ENCODE measurements around the gene TRMT44. TPM values are rescaled to one million over a fixed set of nuclear protein-coding genes. Genes with fewer than 3 reads are reported as not detected.

The TRMT44 gene
- total and polyA plus RNA-seq, 2 donors (not counting 1 experiment from before 2014, with no cell fraction given), result 13.3 to 37.4 TPM

DNA sequence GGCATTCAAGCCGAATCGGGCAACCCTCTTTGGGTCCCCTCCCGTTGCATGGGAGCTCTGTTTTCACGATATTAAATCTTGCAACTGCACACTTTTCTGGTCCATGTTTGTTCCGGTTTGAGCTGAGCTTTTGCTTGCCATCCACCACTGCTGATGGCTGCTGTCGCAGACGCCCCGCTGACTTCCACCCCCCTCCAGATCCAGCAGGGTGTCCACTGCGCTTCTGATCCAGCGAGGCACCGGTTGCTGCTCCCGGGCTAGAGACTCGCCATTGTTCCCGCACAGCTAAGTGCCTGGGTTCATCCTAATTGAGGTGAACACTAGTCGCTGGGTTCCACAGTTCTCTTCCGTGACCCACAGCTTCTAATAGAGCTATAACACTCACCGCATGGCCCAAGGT, 13.3 kb upstream of the TRMT44 start:
- no peak for TF ChIP-seq EZH2 (IDR thresholded peaks at IDR 0.05; ENCODE audit: borderline replicate concordance, insufficient read depth, low read depth, low read length, poor library complexity, severe bottlenecking)
- DNase-seq, result no peak
- peak overlapping the region; percentile 92 for H3K9ac ChIP-seq (ENCODE audit: low read length)
- no peaks in the 10 kb centered on the region for H3K9me3 ChIP-seq (ENCODE audit: control extremely low read depth in 1 of 3, control insufficient read depth in 2 of 3, insufficient read depth in 1 of 3, low read length in 2 of 3)
- no peak for ATAC-seq (ENCODE audit: low read depth)
- WGBS (ENCODE audit: insufficient coverage), result 89% methylated on average over 17 of the region's 17 CpGs
- H3K9me3 Mint-ChIP-seq (ENCODE audit: insufficient read depth), result no peaks in the 10 kb centered on the region
- H3K4me1 ChIP-seq (ENCODE audit: control insufficient read depth in 2 of 2, insufficient read depth in 2 of 2, low read length in 2 of 2), result peaks cover 15 to 16% of the 10 kb centered on the region in 2 donors
- peak overlapping the region; percentile 98 for H3K4me3 Mint-ChIP-seq
- no peak overlapping the region for H3K27ac ChIP-seq (ENCODE audit: low read length in 2 of 2)
- POLR2A ChIA-PET, result interaction anchor here (0.5 to 2.2 kb wide), 3 partner anchors 9 to 23 kb away, joined by 3 to 12 read pairs (median 7); partner anchors contain the start of genes ACOX3 and TRMT44
- peaks cover 20% of the 10 kb centered on the region for H4K20me1 ChIP-seq (ENCODE audit: control insufficient read depth, insufficient read depth, low read length, poor library complexity, severe bottlenecking)
- H3K4me1 Mint-ChIP-seq, result peaks cover 22% of the 10 kb centered on the region
- no peaks in the 10 kb centered on the region for H3K27me3 ChIP-seq (replicated peaks in 1 of 4; ENCODE audit: control extremely low read depth in 1 of 4, control insufficient read depth in 3 of 4, insufficient read depth in 4 of 4, low read length in 3 of 4)
- H3K36me3 ChIP-seq (replicated peaks in 1 of 2; ENCODE audit: control extremely low read depth in 1 of 2, control insufficient read depth in 1 of 2, extremely low read depth in 1 of 2, insufficient read depth in 2 of 2, low read length in 1 of 2), result peaks cover 0 to 2% of the 10 kb centered on the region in 2 experiments
- peaks cover 68% of the 10 kb centered on the region for H3K79me2 ChIP-seq (ENCODE audit: control insufficient read depth, insufficient read depth, low read length)
- intact Hi-C loops (cut with micrococcal nuclease), result no loop called here
- H3K4me2 ChIP-seq (replicated peaks; ENCODE audit: low read depth, low read length, poor library complexity, severe bottlenecking), result peak overlapping the region; percentile 93
- no peak overlapping the region for H2AFZ ChIP-seq (ENCODE audit: insufficient read depth, low read depth, low read length, poor library complexity, severe bottlenecking)
- H3K4me3 ChIP-seq (ENCODE audit: control extremely low read depth in 1 of 5, extremely low read depth in 1 of 5, insufficient read depth in 1 of 5, low read depth in 2 of 5, low read length in 4 of 5), result peak overlapping the region in 1 of 5 experiments; percentile 63
- CTCF ChIA-PET, result interaction anchor here (1.9 to 3.7 kb wide), 3 partner anchors 14 to 185 kb away, joined by 5 to 19 read pairs (median 6); partner anchors contain the start of genes ACOX3 and TRMT44
- peak overlapping the region; percentile 10 for H3K27ac Mint-ChIP-seq
- no peaks in the 10 kb centered on the region for H3K27me3 Mint-ChIP-seq

DNA sequence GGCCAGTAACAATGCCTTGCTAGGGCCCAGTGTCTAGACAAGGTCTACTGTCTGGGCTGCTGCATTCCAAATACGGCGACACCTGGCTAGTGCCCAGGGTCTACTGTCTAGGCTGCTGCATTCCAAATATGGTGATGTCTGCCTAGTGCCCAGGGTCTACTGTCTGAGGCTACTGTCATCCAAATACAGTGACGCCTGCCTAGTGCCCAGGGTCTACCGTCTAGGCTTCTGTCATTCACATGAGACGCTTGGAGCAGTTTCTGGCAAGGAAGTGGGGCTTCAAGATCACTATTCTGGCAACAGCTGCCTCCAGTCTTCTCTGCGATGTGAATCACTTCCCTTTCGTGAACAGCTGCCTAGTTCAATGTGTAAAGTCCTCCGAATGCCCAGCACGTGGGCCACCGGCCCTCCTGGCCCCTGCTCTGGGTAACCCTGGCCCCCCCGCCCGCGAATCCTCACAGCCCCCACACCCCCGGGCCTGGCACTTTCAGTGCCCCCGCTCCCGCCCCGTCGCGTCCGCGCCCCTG, 12.8 kb upstream of the TRMT44 start:
- H2AFZ ChIP-seq (ENCODE audit: insufficient read depth, low read depth, low read length, poor library complexity, severe bottlenecking), result peak overlapping the region; percentile 94
- H3K27me3 Mint-ChIP-seq, result no peaks in the 10 kb centered on the region
- peaks cover 20% of the 10 kb centered on the region for H4K20me1 ChIP-seq (ENCODE audit: control insufficient read depth, insufficient read depth, low read length, poor library complexity, severe bottlenecking)
- H3K9ac ChIP-seq (ENCODE audit: low read length), result peak overlapping the region; percentile 92
- H3K4me1 Mint-ChIP-seq, result peaks cover 22% of the 10 kb centered on the region
- H3K36me3 ChIP-seq (replicated peaks in 1 of 2; ENCODE audit: control extremely low read depth in 1 of 2, control insufficient read depth in 1 of 2, extremely low read depth in 1 of 2, insufficient read depth in 2 of 2, low read length in 1 of 2), result peaks cover 0 to 2% of the 10 kb centered on the region in 2 experiments
- H3K4me3 ChIP-seq (ENCODE audit: control extremely low read depth in 1 of 5, extremely low read depth in 1 of 5, insufficient read depth in 1 of 5, low read depth in 2 of 5, low read length in 4 of 5), result peak overlapping the region; percentile 53 to 97 (median 63)
- H3K79me2 ChIP-seq (ENCODE audit: control insufficient read depth, insufficient read depth, low read length), result peaks cover 74% of the 10 kb centered on the region
- intact Hi-C loops (cut with micrococcal nuclease), result loop anchor here (1.0 kb wide), 2 partner anchors 12 to 270 kb away; partner anchors contain the start of genes ABLIM2, ACOX3 and TRMT44
- H3K27ac Mint-ChIP-seq, result peak overlapping the region; percentile 97
- DNase-seq, result no peak
- no peaks in the 10 kb centered on the region for H3K9me3 Mint-ChIP-seq (ENCODE audit: insufficient read depth)
- no peak for TF ChIP-seq EZH2 (IDR thresholded peaks at IDR 0.05; ENCODE audit: borderline replicate concordance, insufficient read depth, low read depth, low read length, poor library complexity, severe bottlenecking)
- TF ChIP-seq, protein P1, sequence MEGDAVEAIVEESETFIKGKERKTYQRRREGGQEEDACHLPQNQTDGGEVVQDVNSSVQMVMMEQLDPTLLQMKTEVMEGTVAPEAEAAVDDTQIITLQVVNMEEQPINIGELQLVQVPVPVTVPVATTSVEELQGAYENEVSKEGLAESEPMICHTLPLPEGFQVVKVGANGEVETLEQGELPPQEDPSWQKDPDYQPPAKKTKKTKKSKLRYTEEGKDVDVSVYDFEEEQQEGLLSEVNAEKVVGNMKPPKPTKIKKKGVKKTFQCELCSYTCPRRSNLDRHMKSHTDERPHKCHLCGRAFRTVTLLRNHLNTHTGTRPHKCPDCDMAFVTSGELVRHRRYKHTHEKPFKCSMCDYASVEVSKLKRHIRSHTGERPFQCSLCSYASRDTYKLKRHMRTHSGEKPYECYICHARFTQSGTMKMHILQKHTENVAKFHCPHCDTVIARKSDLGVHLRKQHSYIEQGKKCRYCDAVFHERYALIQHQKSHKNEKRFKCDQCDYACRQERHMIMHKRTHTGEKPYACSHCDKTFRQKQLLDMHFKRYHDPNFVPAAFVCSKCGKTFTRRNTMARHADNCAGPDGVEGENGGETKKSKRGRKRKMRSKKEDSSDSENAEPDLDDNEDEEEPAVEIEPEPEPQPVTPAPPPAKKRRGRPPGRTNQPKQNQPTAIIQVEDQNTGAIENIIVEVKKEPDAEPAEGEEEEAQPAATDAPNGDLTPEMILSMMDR (IDR thresholded peaks at IDR 0.05), result no peak
- H3K27me3 ChIP-seq (replicated peaks in 1 of 4; ENCODE audit: control extremely low read depth in 1 of 4, control insufficient read depth in 3 of 4, insufficient read depth in 4 of 4, low read length in 3 of 4), result no peaks in the 10 kb centered on the region
- ChIA-PET POLR2A (interaction anchor here (0.5 to 2.2 kb wide), 3 partner anchors 13 to 265 kb away, joined by 3 to 12 read pairs (median 7); partner anchors contain the start of genes ACOX3 and TRMT44), CTCF (interaction anchor here (1.3 to 3.7 kb wide), 6 partner anchors 9 to 251 kb away, joined by 3 to 19 read pairs (median 4); partner anchors contain the start of genes ACOX3, SH3TC1 and TRMT44)
- 3% methylated on average over 21 of the region's 21 CpGs for WGBS (ENCODE audit: insufficient coverage)
- H3K4me2 ChIP-seq (replicated peaks; ENCODE audit: low read depth, low read length, poor library complexity, severe bottlenecking), result peak overlapping the region; percentile 93
- ATAC-seq (ENCODE audit: low read depth), result peak; percentile 37
- H3K9me3 ChIP-seq (ENCODE audit: control extremely low read depth in 1 of 3, control insufficient read depth in 2 of 3, insufficient read depth in 1 of 3, low read length in 2 of 3), result no peaks in the 10 kb centered on the region
- peaks cover 15 to 16% of the 10 kb centered on the region in 2 donors for H3K4me1 ChIP-seq (ENCODE audit: control insufficient read depth in 2 of 2, insufficient read depth in 2 of 2, low read length in 2 of 2)
- peak overlapping the region; percentile 28 to 78 for H3K27ac ChIP-seq (ENCODE audit: low read length in 2 of 2)
- peak overlapping the region; percentile 98 for H3K4me3 Mint-ChIP-seq
